Mucosa of stomach (tissue), 1 donor: Measurements from ENCODE around the gene PTK7.
"Not testable (repeated sequence)": the region's sequence is repeated elsewhere in the genome, so short reads cannot be mapped to it uniquely, and the experiment has no call there.

Experiments used
- H3K27me3 ChIP-seq: one replicate; pipeline ENCODE4 v1.7.0; 2013; ENCODE audit warnings: mild to moderate bottlenecking, low read length; ENCODE audit not compliant: control insufficient read depth, insufficient read depth
- H3K36me3 ChIP-seq: one replicate; pipeline ENCODE4 v1.7.0; 2013; ENCODE audit warnings: low read length; ENCODE audit not compliant: control insufficient read depth, insufficient read depth
- H3K4me1 ChIP-seq: one replicate; pipeline ENCODE4 v1.7.0; 2013; ENCODE audit warnings: mild to moderate bottlenecking, low read length; ENCODE audit not compliant: control insufficient read depth, insufficient read depth
- H3K4me3 ChIP-seq: one replicate; pipeline ENCODE4 v1.7.0; 2013; ENCODE audit warnings: low read length
- H3K9ac ChIP-seq: one replicate; pipeline ENCODE4 v1.7.0; 2013; ENCODE audit warnings: mild to moderate bottlenecking, low read length, moderate library complexity
- H3K9me3 ChIP-seq: one replicate; pipeline ENCODE4 v1.7.0; 2013; ENCODE audit warnings: mild to moderate bottlenecking, low read length, moderate library complexity; ENCODE audit not compliant: control insufficient read depth
- donor health status: Pancreatic carcinoma.

The PTK7 gene

DNA sequence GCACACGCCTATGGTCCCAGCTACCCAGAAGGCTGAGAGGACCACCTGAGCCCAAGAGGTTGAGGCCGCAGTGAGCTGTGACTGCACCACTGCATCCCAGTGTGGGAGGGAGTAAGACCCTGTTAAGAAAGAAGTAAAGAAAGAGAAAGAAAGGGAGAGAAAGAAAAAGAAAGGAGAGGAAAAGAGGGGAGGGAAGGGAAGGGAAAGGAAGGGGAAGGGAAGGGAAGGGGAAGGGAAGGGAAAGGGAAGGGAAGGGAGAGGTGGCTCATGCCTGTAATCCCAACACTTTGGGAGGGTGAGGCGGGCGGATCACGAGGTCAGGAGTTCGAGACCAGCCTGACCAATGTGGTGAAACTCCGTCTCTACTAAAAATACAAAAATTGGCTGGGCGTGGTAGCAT lies 34.6 kb upstream of the PTK7 start:
- H3K9ac ChIP-seq, H3K4me1 ChIP-seq, H3K4me3 ChIP-seq, H3K27me3 ChIP-seq, H3K9me3 ChIP-seq: not testable (repeated sequence)
- H3K36me3 ChIP-seq: peaks cover 31% of the 10 kb centered on the region

DNA sequence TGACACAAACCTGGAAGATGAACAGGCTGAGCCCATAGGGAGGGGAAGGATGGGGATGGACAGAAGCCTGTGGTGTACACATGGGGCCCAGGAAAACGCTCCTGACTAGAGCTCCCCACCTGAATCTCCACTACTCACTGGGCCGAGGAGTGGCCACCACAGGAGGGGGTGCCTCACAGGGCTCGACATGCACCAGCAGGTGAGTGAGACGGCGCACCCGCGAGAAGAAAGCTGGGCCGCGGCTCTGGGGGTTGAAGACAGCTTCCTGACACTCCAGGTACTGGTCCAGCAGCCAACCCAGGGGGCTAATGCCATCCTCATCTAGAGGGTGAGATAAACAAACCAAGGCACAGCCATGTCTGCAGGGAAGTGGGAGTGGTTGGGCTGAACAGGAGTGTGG lies 32.8 kb upstream of the PTK7 start:
- Histone ChIP-seq H3K4me1 (no peaks in the 10 kb centered on the region), H3K36me3 (peaks cover 28% of the 10 kb centered on the region), H3K27me3 (no peaks in the 10 kb centered on the region), H3K9ac (no peak overlapping the region), H3K9me3 (no peaks in the 10 kb centered on the region), H3K4me3 (no peak overlapping the region)

DNA sequence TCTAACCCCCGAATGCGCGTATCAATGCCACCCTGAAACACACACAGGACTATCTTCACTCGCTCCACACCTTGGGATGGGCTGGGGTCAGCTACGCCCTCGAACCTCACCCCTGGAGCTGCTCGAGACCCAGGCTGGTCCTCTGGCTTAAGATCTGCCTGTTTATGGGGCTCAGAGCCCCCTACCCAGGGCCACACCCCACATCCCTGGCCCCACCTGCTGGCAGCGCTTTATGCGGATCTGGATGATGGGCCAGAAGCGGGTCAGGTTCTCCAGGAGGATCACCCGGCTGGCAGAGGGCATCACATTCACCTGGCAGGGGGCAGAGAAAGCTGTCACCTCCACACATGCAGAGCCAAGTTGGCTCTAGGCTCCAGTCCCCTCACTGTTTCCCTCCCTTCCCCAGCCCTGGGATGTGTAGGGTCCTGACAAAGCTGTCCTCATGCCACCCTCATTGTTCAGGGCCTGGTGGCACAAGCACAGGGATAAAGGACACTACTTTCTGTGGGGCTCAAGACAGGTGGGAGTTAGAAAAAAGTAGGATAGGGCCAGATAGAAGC lies 30.7 kb upstream of the PTK7 start:
- Histone ChIP-seq H3K9ac (no peak overlapping the region), H3K9me3 (no peaks in the 10 kb centered on the region), H3K4me3 (no peak overlapping the region), H3K27me3 (no peaks in the 10 kb centered on the region), H3K36me3 (peaks cover 22% of the 10 kb centered on the region), H3K4me1 (no peaks in the 10 kb centered on the region)

DNA sequence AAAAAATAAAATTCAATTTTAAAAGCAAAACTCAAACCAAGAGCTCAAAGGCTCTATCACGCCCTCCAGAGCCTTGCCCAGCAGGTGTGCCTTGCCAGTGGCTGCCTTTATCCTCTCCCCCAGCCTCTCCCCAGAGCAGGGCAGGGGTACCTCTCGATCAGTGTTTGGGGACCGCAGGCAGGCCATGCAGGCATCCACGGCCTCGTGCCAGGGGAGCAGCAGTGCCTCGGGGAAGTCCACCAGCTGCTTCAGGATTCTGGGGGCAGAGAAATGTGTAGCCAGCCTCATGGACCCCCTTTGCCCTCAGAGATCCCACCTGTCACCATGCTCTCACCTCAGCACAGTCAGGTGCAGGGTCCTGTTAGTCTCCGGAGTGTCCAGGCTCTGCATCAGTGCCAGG lies 28.1 kb upstream of the PTK7 start:
- peaks cover 14% of the 10 kb centered on the region for H3K36me3 ChIP-seq
- H3K4me3 ChIP-seq: no peak overlapping the region
- no peaks in the 10 kb centered on the region for H3K9me3 ChIP-seq
- peaks cover 10% of the 10 kb centered on the region for H3K4me1 ChIP-seq
- no peak overlapping the region for H3K9ac ChIP-seq
- H3K27me3 ChIP-seq: no peaks in the 10 kb centered on the region

DNA sequence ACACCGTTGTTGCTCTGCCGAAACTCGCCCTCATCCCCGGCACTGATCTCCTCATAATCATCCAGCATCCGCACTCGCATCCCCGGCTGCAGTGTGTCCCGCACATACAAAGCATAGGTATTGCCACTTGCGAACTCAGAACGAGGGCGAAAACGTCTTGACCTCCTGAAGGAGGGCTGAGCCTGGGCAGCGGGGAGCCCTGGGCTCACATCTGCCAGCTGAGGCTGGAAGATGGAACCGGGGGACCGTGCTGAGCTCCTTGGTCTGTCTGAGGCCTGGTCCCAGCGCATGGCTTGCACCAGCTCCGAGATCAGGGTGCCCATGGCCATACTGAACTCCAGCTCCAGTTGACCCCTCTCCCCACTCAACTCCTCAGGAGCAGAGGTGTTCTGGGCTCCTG lies 25.1 kb upstream of the PTK7 start:
- Histone ChIP-seq H3K9ac (no peak overlapping the region), H3K9me3 (no peaks in the 10 kb centered on the region), H3K4me1 (peaks cover 23% of the 10 kb centered on the region), H3K36me3 (peaks cover 8% of the 10 kb centered on the region), H3K4me3 (no peak overlapping the region), H3K27me3 (no peaks in the 10 kb centered on the region)

DNA sequence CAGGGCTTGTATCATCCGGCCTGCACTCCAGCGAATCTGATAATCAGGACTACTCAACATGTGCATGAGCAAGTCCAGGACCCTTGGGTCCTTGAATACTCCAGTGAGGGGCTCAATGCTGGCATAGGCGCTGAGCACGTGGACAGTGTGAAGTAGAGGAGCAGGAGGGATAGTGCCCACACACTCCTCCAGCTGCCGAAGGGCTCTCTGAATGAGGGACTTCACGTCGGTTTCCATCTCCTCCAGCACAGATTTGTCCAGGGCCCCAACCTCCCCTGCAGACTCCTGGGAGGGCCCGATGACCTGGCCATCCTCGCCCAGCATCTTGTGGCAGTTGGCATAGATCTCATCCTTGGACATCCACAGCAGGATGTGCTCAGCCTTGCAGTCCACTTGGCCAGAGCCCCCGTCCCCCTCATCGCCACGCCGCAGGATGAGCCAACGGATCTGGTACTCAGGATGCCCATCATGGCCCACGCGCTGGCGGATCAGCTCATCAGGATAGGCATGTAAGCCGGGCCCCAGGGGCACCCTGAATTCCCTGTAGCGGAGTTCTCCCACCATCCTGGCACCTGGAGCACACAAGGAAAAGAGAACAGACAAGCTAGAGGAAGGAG lies 23.8 kb upstream of the PTK7 start:
- peak overlapping the region; percentile 66 for H3K4me3 ChIP-seq
- H3K9me3 ChIP-seq: no peaks in the 10 kb centered on the region
- H3K9ac ChIP-seq: peak overlapping the region; percentile 93
- no peaks in the 10 kb centered on the region for H3K27me3 ChIP-seq
- H3K36me3 ChIP-seq: peaks cover 6% of the 10 kb centered on the region
- peaks cover 23% of the 10 kb centered on the region for H3K4me1 ChIP-seq

DNA sequence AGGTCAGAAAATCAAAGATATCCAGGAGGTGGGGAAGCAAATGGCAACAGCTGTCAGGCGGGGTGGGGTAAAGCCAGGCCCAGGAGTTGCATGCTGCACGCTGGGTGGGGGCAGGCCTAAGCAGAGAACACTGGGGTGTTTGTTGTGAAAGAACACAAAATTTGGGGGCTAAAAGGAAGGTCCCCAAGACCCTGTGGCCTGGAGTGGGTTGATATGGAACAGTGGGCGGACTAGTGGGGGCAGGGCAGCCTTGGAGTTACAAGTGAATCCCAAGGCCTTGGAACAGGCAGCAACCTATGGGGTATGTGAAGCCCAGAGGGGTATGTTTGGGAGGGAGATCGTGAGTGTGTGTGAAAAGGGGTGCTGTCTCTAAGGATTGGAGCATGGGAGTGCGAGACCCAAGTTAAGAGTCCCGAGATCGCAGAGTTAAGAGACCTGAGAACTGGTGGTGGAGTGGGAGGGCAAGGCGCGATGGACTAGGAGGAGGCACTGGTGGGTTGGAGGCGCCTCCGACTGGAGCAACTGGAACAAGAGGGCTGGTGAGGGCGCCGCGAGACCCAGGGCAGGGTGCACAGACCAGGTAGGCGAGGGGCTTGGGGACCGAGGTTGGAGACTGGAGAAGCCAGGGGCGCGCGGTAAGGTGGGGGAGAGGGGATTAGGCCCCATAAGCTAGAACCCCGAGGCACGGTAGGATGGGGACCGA lies 23.1 kb upstream of the PTK7 start:
- Histone ChIP-seq H3K27me3 (no peaks in the 10 kb centered on the region), H3K9me3 (no peaks in the 10 kb centered on the region), H3K36me3 (peaks cover 6% of the 10 kb centered on the region), H3K9ac (peak overlapping the region; percentile 93), H3K4me1 (peaks cover 24% of the 10 kb centered on the region), H3K4me3 (peak overlapping the region; percentile 66)

DNA sequence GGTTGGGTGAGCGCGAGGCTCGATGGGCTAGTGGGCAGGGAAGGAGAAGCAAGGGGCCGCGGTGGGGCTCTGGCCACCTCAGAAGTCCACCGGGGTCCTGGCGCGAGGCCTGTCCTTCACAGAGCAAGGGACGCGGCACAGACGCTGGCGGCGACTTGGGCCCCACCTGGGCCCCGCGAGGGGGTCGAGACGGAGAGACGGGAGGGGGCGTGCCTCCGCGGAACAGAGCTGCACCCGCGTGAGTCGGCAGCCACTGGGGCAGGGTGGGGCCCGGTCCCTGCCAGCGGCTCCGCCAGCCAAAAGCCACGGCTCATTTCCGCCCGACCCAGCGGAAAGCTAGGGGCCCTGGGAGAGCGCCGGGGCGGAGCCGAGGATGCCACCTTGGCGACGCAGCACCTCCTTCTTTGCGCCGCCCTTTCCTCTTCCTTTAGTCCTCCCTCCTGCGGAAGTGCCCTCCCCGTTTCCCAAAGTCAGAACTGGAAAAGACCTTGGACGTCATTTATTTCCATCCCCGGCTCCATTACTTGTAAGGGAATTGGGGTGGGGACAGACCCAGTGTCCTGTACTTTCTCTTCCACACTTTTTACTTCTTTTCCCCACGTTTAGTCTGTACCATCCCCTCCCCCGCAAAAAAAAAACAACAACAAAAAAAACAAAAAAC lies 22.4 kb upstream of the PTK7 start, which contains the start of gene CUL7:
CUL7 (minus strand) TSS at position 307 of the 661 bp plus-strand sequence. CDS start 1,063 bp downstream, outside the sequence.
- Histone ChIP-seq H3K4me3 (peak within 1 kb of the TSS; percentile 66), H3K9ac (peak within 1 kb of the TSS; percentile 93), H3K27me3 (no peaks in the 10 kb centered on the region), H3K9me3 (no peaks in the 10 kb centered on the region), H3K36me3 (peaks cover 6% of the 10 kb centered on the region), H3K4me1 (peaks cover 30% of the 10 kb centered on the region)

DNA sequence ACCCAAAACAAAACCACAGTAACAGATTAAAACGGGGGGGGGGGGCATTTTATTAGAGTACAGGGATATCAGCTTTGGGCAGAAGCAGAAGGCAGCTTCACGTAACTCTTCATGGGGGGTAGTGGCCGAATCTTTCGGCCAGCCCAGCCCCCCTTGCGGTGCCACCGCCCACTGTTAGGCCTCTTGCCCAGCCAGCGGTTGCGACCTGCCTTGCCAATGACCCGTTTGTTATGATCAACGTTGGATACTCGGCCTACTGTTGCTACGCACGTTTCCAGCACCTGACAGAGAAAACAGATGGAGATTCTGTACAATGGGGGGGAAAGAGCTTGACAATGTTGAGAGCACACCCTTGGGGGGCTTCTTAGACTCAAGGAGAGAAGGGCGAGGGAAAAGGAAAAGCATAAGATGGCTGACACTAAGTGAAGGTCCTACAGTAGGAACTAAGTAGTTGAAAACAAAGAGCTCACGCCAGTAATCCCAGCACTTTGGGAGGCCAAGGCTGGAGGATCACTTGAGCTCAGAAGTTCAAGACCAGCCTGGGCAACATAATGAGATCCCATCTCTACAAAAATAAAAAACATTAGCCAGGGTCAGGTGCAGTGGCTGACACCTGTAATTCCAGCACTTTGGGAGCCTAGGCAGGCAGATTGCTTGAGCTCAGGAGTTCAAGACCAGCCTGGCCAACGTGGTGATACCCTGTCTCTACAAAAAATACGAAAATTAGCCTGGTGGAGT lies 21.7 kb upstream of the PTK7 start:
- H3K4me1 ChIP-seq: peaks cover 32% of the 10 kb centered on the region
- H3K36me3 ChIP-seq: peaks cover 6% of the 10 kb centered on the region
- no peaks in the 10 kb centered on the region for H3K27me3 ChIP-seq
- H3K9ac ChIP-seq: peak overlapping the region; percentile 93
- no peaks in the 10 kb centered on the region for H3K9me3 ChIP-seq
- H3K4me3 ChIP-seq: peak overlapping the region; percentile 66

DNA sequence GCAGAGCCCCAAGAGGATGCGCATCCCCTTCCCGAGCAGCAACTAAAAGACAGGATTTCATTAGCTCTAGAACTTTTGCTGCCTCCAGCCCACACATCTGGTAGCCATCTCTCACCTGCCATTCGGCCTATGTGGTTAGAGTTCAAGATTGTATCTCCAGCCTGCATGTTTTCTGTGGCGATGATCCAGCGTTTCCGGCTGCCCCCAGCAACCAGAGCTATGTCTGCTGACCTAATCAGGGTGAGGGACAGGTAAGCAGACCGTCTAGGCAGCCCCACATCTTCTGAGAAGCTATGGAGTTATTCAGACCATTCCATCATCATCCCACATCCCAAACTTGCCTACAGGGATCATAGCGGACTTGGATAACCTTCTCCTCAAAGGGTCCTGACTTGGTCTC lies 20.1 kb upstream of the PTK7 start:
- peaks cover 37% of the 10 kb centered on the region for H3K4me1 ChIP-seq
- no peaks in the 10 kb centered on the region for H3K27me3 ChIP-seq
- H3K9me3 ChIP-seq: no peaks in the 10 kb centered on the region
- H3K36me3 ChIP-seq: peaks cover 6% of the 10 kb centered on the region
- H3K9ac ChIP-seq: no peak overlapping the region
- no peak overlapping the region for H3K4me3 ChIP-seq

DNA sequence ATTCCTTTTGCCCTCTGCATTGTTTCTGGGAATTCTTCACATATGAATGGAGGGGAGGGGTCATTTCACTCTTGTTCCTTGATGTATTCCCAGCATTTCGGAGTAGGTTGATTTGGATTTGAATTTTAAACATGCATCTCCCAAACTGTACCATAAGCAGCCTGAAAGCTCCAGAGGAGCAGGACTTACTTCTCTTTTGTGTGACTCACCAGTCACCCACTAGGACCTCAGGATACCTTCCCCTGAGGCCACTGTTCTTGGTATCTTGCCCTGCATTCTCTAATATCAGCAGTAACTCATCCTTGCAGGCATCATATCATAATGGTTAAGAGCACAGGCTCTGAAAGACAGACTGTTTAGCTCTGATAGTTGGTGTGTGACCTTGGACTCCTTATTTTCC lies 17.6 kb upstream of the PTK7 start:
- Histone ChIP-seq H3K9ac (peak overlapping the region; percentile 90), H3K4me3 (peak overlapping the region; percentile 92), H3K4me1 (peaks cover 44% of the 10 kb centered on the region), H3K27me3 (no peaks in the 10 kb centered on the region), H3K9me3 (no peaks in the 10 kb centered on the region), H3K36me3 (peaks cover 6% of the 10 kb centered on the region)
